HepG2 (cell line): ENCODE data around the gene DHX16. TPM values are rescaled to one million over a fixed set of nuclear protein-coding genes. Genes with fewer than 3 reads are reported as not detected.

ENCODE experiments used
- ASH2L ChIP-seq: fragments of 300-600, 200-600 bp; sonication (generic); IDR thresholded peaks from 2 replicates; pipeline ENCODE4 v1.7.0; 2017; ENCODE audit warnings: low read depth, mild to moderate bottlenecking, moderate library complexity, mixed read lengths, low read length; ENCODE audit not compliant: insufficient read length
- FOSL2 ChIP-seq: sonication (generic); formaldehyde crosslinking; IDR thresholded peaks from 2 replicates; pipeline ENCODE4 v1.4.0; 2020; ENCODE audit warnings: missing genetic modification reagents
- FOXK1 ChIP-seq: sonication (generic); formaldehyde crosslinking; IDR thresholded peaks from 2 replicates; pipeline ENCODE4 v1.4.0; 2020; ENCODE audit warnings: low read depth, missing genetic modification reagents, borderline replicate concordance
- MTERF4 ChIP-seq: sonication (generic); formaldehyde crosslinking; IDR thresholded peaks from 2 replicates; pipeline ENCODE4 v1.8.0; 2023; ENCODE audit warnings: mild to moderate bottlenecking, missing genetic modification reagents
- MTF2 ChIP-seq: sonication (generic); formaldehyde crosslinking; IDR thresholded peaks from 2 replicates; pipeline ENCODE4 v1.5.0; 2020; ENCODE audit warnings: missing genetic modification reagents, borderline replicate concordance
- PHF5A ChIP-seq: IDR thresholded peaks from one replicate; pipeline ENCODE4 v1.6.1; 2018; ENCODE audit warnings: low read depth, missing genetic modification reagents; ENCODE audit not compliant: unreplicated experiment
- SETDB1 ChIP-seq: sonication (generic); formaldehyde crosslinking; IDR thresholded peaks from 2 replicates; pipeline ENCODE4 v1.5.1; 2020; ENCODE audit warnings: missing genetic modification reagents, mild to moderate bottlenecking, borderline replicate concordance
- SIX1 ChIP-seq: sonication (generic); formaldehyde crosslinking; IDR thresholded peaks from 2 replicates; pipeline ENCODE4 v1.4.0; 2020; ENCODE audit warnings: missing genetic modification reagents, borderline replicate concordance
- SMC3 ChIP-seq: IDR thresholded peaks from 2 replicates; pipeline ENCODE4 v1.6.1; 2011; ENCODE audit warnings: low read length, improper control_type of control experiment
- SNAPC4 ChIP-seq: sonication (generic); formaldehyde crosslinking; IDR thresholded peaks from 2 replicates; pipeline ENCODE4 v1.4.0; 2020; ENCODE audit warnings: mild to moderate bottlenecking, missing genetic modification reagents
- ZNF317 ChIP-seq: sonication (generic); formaldehyde crosslinking; IDR thresholded peaks from 2 replicates; pipeline ENCODE4 v1.5.0; 2020; ENCODE audit warnings: mild to moderate bottlenecking, missing genetic modification reagents
- ZNF343 ChIP-seq: sonication (generic); formaldehyde crosslinking; IDR thresholded peaks from 2 replicates; pipeline ENCODE4 v1.4.0; 2020; ENCODE audit warnings: mild to moderate bottlenecking, missing genetic modification reagents
- ZNF572 ChIP-seq: sonication (generic); formaldehyde crosslinking; IDR thresholded peaks from 2 replicates; pipeline ENCODE4 v1.5.1; 2020; ENCODE audit warnings: mild to moderate bottlenecking, missing genetic modification reagents
- ZNF770 ChIP-seq: sonication (generic); formaldehyde crosslinking; IDR thresholded peaks from 2 replicates; pipeline ENCODE4 v1.5.0; 2020; ENCODE audit warnings: mild to moderate bottlenecking, missing genetic modification reagents
- ZNF775 ChIP-seq: sonication (generic); formaldehyde crosslinking; IDR thresholded peaks from 2 replicates; pipeline ENCODE4 v1.4.0; 2020; ENCODE audit warnings: missing genetic modification reagents, mild to moderate bottlenecking, moderate library complexity, borderline replicate concordance
- ZNF776 ChIP-seq: sonication (generic); formaldehyde crosslinking; IDR thresholded peaks from 2 replicates; pipeline ENCODE4 v1.4.0; 2020; ENCODE audit warnings: mild to moderate bottlenecking, missing genetic modification reagents
- polyA plus RNA-seq, 8 experiments: library from polyadenylated mRNA; depleted of rRNA in 3 of 8; stranded (reverse) in 7 of 8; unstranded in 1 of 8; fragments of >200 nt; fragmentation: Illumina TruSeq in 4 of 8; extraction: Trizol in 4 of 8; gene quantifications; 2 replicates each; pipeline versions ENCODE4 v1.2.1 to v1.2.3, GENCODE V29; 2011 to 2016; ENCODE audit warnings: low read depth in 4 of 8, missing spikeins in 1 of 8, mixed read lengths in 1 of 8; ENCODE audit not compliant: insufficient read depth in 1 of 8
- total RNA-seq, 5 experiments: library from RNA; depleted of rRNA; stranded (reverse); fragments of >200 nt; fragmentation: Illumina TruSeq; extraction: Trizol; gene quantifications; 2 replicates each; pipeline ENCODE4 v1.2.3, GENCODE V29; 2016; ENCODE audit warnings: low read depth in 1 of 5
- TF ChIP-seq, protein P1 (sequence below): IDR thresholded peaks from 2 replicates; pipeline ENCODE4 v1.6.1; 2016; ENCODE audit warnings: missing genetic modification reagents, missing compliant biosample characterization
- TF ChIP-seq, protein P2 (sequence below): sonication (generic); formaldehyde crosslinking; IDR thresholded peaks from 2 replicates; pipeline ENCODE4 v1.4.0; 2020; ENCODE audit warnings: missing genetic modification reagents

Gene DHX16
- total and polyA plus RNA-seq, 2 of the 13 experiments (the other 11 are each of a cell fraction or from before 2014, with no cell fraction given) = 57.0 to 58.5 TPM

- TF ChIP-seq SNAPC4 (CRISPR knock-in tag) = peak; percentile 70; the same call in 1 of the 2 replicates
- 0 out of 2 replicates have a peak, but pooled peaks have one; percentile 38 for TF ChIP-seq SMC3
- TF ChIP-seq ZNF572 (CRISPR knock-in tag) = peak; percentile 72
- TF ChIP-seq ZNF770 (CRISPR knock-in tag) = no peak
- TF ChIP-seq, protein P1, sequence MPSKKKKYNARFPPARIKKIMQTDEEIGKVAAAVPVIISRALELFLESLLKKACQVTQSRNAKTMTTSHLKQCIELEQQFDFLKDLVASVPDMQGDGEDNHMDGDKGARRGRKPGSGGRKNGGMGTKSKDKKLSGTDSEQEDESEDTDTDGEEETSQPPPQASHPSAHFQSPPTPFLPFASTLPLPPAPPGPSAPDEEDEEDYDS = peak; percentile 68
- no peak; the same call in 1 of the 2 replicates for TF ChIP-seq SIX1
- peak; percentile 81 for TF ChIP-seq ZNF776 (CRISPR knock-in tag)
- TF ChIP-seq, protein P2, sequence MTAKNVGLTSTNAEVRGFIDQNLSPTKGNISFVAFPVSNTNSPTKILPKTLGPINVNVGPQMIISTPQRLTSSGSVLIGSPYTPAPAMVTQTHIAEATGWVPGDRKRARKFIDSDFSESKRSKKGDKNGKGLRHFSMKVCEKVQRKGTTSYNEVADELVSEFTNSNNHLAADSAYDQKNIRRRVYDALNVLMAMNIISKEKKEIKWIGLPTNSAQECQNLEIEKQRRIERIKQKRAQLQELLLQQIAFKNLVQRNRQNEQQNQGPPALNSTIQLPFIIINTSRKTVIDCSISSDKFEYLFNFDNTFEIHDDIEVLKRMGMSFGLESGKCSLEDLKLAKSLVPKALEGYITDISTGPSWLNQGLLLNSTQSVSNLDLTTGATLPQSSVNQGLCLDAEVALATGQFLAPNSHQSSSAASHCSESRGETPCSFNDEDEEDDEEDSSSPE (CRISPR knock-in tag) = peak; percentile 58; the same call in 1 of the 2 replicates
- no peak for TF ChIP-seq PHF5A (CRISPR knock-in tag)
- TF ChIP-seq MTF2 = no peak; the same call in 1 of the 2 replicates
- no peak for TF ChIP-seq SETDB1
- TF ChIP-seq ASH2L = peak; percentile 76
- TF ChIP-seq FOSL2 = peak; percentile 41; the same call in 1 of the 2 replicates
- peak; percentile 78 for TF ChIP-seq FOXK1
- peak; percentile 26; the same call in 1 of the 2 replicates for TF ChIP-seq ZNF317 (CRISPR knock-in tag)
- no peak for TF ChIP-seq ZNF775 (CRISPR knock-in tag)
- peak; percentile 84 for TF ChIP-seq ZNF343 (CRISPR knock-in tag)
- peak; percentile 61 for TF ChIP-seq MTERF4
These were observed 46.1 kb downstream of the DHX16 start, which contains the start of gene ATAT1 (continued) for GRCh38 chr6:30626484-30627366.
